Common myeloid progenitor, CD34-positive (primary cell): ENCODE measurements around the gene STRN4.
A peak's percentile ranks its signal among the peaks of the same experiment; 100 is the strongest.
"Not testable (repeated sequence)": the region's sequence is repeated elsewhere in the genome, so short reads cannot be mapped to it uniquely, and the experiment has no call there.

Source experiments
- CTCF ChIA-PET: fragments of 350-600 bp; sonication (Branson Sonifier 250); formaldehyde crosslinking; loops from one replicate; lab custom pipeline; 2021; ENCODE audit warnings: antibody characterized with exemption; lab: Charles Lee
- POLR2A ChIA-PET: fragments of 350-600 bp; sonication (Branson Sonifier 250); formaldehyde crosslinking; loops from one replicate; lab custom pipeline; 2021; ENCODE audit warnings: antibody characterized with exemption; lab: Charles Lee
- DNase-seq, 3 donors: peaks; one replicate each; pipeline versions ENCODE4 v3.0.0 to v3.0.0-alpha.2; 2013
- H3K27ac ChIP-seq, 2 experiments: 1 replicate in 1 of 2; 2 replicates in 1 of 2; pipeline ENCODE4 v1.7.0; 2013; ENCODE audit warnings: inconsistent platforms in 2 of 2, low read length in 2 of 2, mild to moderate bottlenecking in 2 of 2, low read depth in 1 of 2, moderate library complexity in 1 of 2; ENCODE audit not compliant: severe bottlenecking in 2 of 2, insufficient read depth in 1 of 2, poor library complexity in 1 of 2
- H3K27me3 ChIP-seq, 5 experiments: replicated peaks in 2 of 5; 1 replicate in 3 of 5; 2 replicates in 2 of 5; pipeline versions ENCODE4 v1.6.1 to v1.7.0; 2013; ENCODE audit warnings: low read length in 4 of 5, mild to moderate bottlenecking in 2 of 5, moderate library complexity in 2 of 5, inconsistent platforms in 1 of 5; ENCODE audit not compliant: insufficient read depth in 5 of 5, control insufficient read depth in 4 of 5
- H3K36me3 ChIP-seq, 4 experiments: 1 replicate in 2 of 4; 2 replicates in 2 of 4; pipeline versions ENCODE4 v1.6.1 to v1.7.0; 2013; ENCODE audit warnings: low read length in 3 of 4, control low read depth in 1 of 4, mild to moderate bottlenecking in 1 of 4; ENCODE audit not compliant: control insufficient read depth in 4 of 4, insufficient read depth in 4 of 4
- H3K4me1 ChIP-seq, 4 experiments: 1 replicate in 3 of 4; 2 replicates in 1 of 4; pipeline versions ENCODE4 v1.6.1 to v1.7.1; 2013; ENCODE audit warnings: low read length in 3 of 4, mild to moderate bottlenecking in 3 of 4, control low read depth in 1 of 4, inconsistent platforms in 1 of 4, moderate library complexity in 1 of 4; ENCODE audit not compliant: control insufficient read depth in 4 of 4, insufficient read depth in 4 of 4; ENCODE audit errors: control extremely low read depth in 1 of 4
- H3K4me3 ChIP-seq, 7 experiments: 1 replicate in 4 of 7; 2 replicates in 3 of 7; pipeline versions ENCODE4 v1.5.1 to v1.7.0; 2013; ENCODE audit warnings: mild to moderate bottlenecking in 7 of 7, low read length in 6 of 7, moderate library complexity in 6 of 7, inconsistent platforms in 2 of 7, low read depth in 2 of 7, control low read depth in 1 of 7; ENCODE audit not compliant: insufficient read depth in 4 of 7, control insufficient read depth in 1 of 7; ENCODE audit errors: extremely low read depth in 1 of 7
- H3K9me3 ChIP-seq, 5 experiments: 1 replicate in 4 of 5; 2 replicates in 1 of 5; pipeline versions ENCODE4 v1.6.1 to v1.7.1; 2013; ENCODE audit warnings: low read length in 4 of 5, mild to moderate bottlenecking in 2 of 5, inconsistent platforms in 1 of 5, low read depth in 1 of 5, moderate library complexity in 1 of 5; ENCODE audit not compliant: control insufficient read depth in 4 of 5, insufficient read depth in 2 of 5; ENCODE audit errors: control extremely low read depth in 1 of 5
- WGBS: methylation state at CpG from one replicate; pipeline ENCODE4 v1.1.5; 2013; ENCODE audit not compliant: insufficient coverage; 5-methylcytosine and 5-hydroxymethylcytosine counted together

STRN4 gene

DNA sequence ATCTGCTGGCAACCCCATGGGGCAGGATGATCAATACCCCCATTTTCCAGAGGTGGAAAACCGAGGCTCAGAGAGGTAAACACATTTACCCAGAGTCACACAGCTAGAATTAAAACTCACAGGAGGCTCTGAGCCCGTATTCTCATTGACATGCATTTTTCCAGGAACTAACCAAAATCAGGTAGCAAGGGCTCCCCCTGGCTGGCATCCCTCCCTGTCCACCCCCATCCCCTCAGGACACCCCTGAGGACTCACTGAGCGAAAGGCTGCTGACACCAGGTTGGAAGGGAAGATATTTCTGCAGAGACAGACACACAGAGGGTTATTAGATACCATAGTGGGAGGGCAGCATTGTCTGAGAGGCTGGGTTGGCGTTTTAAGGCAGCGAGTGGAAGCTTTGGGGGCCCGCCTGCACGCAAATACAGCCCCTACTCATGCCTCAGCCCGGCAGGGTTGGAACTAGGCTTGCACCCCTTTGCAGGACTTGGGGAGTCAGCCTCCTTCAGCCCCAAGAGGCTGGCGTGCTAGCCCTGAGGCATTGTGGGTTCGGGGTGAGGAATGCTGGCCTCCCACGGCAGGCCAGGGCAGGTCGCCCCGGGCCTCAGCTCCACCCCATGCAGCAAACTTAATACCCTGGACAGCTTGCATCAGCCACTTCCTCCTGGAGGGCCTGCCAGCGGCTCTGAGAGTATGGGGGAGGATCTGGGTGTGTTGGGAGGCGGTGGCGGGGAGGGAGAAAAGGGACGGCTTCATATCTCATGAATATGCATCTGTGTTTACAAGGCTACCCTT is 38.2 kb upstream of the STRN4 start:
- Histone ChIP-seq H3K4me3 (peak overlapping the region in 5 of 7 experiments; percentile 30 to 98 (median 35)), H3K36me3 (peaks cover 8 to 40% (median 17%) of the 10 kb centered on the region in 4 experiments), H3K27ac (peak overlapping the region in 1 of 2 experiments; percentile 84), H3K9me3 (no peaks in the 10 kb centered on the region), H3K27me3 (no peaks in the 10 kb centered on the region), H3K4me1 (peaks cover 5 to 58% (median 49%) of the 10 kb centered on the region in 4 experiments)
- WGBS: 50% methylated on average over 9 of the region's 17 CpGs
- POLR2A ChIA-PET: interaction anchor here (0.6 kb wide), 1 partner anchor 60 kb away, joined by 3 read pairs; no protein-coding TSS in a partner anchor
- CTCF ChIA-PET: interaction anchor here (0.7 to 4.6 kb wide), 11 partner anchors 8 to 62 kb away, joined by 3 to 25 read pairs (median 4); no protein-coding TSS in a partner anchor
- DNase-seq: peak; percentile 57 to 79 (median 66)

DNA sequence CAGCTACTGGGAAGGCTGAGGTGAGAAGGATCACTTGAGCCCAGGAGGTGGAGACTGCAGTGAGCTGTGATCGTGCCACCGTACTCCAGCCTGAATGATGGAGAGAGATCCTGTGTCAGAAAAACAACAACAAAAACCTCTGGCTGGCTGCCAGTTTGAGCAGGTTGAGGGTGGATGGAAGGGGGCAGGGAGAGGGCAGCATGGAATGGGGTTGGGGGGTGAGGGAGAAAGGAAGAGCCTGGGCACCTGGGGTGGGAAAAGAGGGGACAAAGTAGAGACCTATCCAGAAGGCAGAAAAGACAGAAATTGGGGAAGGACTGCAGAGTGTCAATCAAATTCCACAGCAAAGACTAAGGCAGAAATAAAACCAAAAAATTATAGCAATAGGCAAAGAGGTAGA is 37.4 kb upstream of the STRN4 start:
- POLR2A ChIA-PET: no interaction called here
- peaks cover 8 to 45% (median 18%) of the 10 kb centered on the region in 4 experiments for H3K36me3 ChIP-seq
- peak overlapping the region in 2 of 7 experiments; percentile 30 to 98 for H3K4me3 ChIP-seq
- no peak for DNase-seq
- H3K27me3 ChIP-seq: no peaks in the 10 kb centered on the region
- peak overlapping the region in 1 of 2 experiments; percentile 84 for H3K27ac ChIP-seq
- CTCF ChIA-PET: interaction anchor here (0.7 to 4.6 kb wide), 7 partner anchors 11 to 63 kb away, joined by 3 to 25 read pairs (median 7); no protein-coding TSS in a partner anchor
- peaks cover 5 to 58% (median 48%) of the 10 kb centered on the region in 4 experiments for H3K4me1 ChIP-seq
- WGBS: 91% methylated on average over 2 of the region's 2 CpGs
- H3K9me3 ChIP-seq: no peaks in the 10 kb centered on the region

DNA sequence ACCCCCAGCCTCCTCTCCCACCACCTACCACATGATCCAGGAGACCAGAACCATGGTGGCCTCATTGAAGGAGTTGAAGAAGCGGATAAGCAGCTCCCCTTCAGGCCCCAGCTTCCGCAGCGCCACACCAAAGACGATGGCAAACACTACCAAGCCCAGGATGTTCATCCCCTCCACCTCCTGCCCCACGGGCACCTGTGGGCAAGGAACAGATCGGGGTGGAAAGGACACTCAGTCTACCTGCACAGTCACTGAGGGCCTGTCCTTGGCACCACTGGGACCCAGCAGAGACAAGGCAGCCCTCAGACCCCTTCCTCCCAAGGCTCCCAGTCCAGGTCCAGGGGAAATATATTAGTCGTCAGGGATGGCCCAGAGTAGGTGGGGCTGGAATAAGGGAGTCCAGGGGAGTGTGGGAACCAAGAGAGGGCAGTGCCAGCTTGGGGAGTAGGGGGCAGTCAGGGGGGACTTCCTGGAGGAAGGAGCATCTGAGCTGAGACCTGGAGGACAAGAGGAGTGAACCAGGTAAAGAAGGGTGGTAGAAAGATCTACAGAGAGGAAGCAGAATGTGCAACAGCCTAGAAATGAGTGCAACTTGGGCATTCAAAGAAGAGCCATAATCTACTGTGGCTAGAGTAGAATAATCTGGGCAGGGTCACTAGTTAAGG is 36.2 kb upstream of the STRN4 start:
- ChIA-PET CTCF (interaction anchor here (1.9 to 4.6 kb wide), 2 partner anchors 24 to 59 kb away, joined by 7 to 25 read pairs; no protein-coding TSS in a partner anchor), POLR2A (no interaction called here)

DNA sequence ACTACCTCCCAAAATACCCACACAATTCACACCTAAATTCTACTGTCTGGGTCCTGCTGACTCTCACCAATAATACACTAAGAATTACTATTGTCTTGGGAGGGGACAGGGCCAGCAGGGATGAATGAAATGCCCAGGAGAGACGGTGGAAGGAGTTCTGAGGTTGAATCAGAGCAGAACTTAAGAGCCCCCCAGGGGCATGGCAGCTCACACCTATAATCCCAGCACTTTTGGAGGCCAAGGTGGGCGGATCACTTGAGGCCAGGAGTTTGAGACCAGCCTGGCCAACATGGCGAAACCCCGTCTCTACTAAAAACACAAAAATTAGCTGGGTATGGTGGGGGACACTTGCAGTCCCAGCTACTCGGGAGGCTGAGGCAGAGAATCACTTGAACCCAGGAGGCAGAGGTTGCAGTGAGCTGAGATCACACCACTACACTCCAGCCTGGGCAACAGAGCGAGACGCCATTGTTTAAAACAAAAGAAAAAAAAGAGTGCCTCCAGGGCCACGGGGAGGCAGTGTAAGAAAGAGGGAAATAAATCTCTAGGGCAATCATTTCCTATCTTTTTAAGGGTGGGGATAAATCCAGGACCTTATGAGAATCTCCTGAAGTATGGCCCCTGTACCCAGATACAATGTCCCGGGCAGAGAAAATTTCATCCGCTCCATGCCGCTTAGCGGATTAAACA is 31.9 kb upstream of the STRN4 start:
- CTCF ChIA-PET: interaction anchor here (0.6 to 2.4 kb wide), 9 partner anchors 11 to 66 kb away, joined by 3 to 12 read pairs (median 4); partner anchors contain the start of gene SLC1A5
- H3K27me3 ChIP-seq, H3K9me3 ChIP-seq, H3K4me3 ChIP-seq: not testable (repeated sequence)
- DNase-seq: peak in 1 of 3 donors; percentile 69
- 80% methylated on average over 2 of the region's 12 CpGs for WGBS
- POLR2A ChIA-PET: interaction anchor here (0.7 to 1.3 kb wide), 2 partner anchors 10 kb away, joined by 3 to 5 read pairs; partner anchors contain the start of gene SLC1A5
- Histone ChIP-seq H3K27ac (peak overlapping the region in 1 of 2 experiments; percentile 34), H3K36me3 (peaks cover 16 to 70% (median 41%) of the 10 kb centered on the region in 4 experiments), H3K4me1 (peaks cover 0 to 17% (median 7%) of the 10 kb centered on the region in 4 experiments)

More for the DNA sequence above, 36.2 kb upstream of the STRN4 start:
- Histone ChIP-seq H3K4me3 (no peak overlapping the region), H3K27me3 (no peaks in the 10 kb centered on the region), H3K4me1 (peaks cover 5 to 59% (median 45%) of the 10 kb centered on the region in 4 experiments), H3K9me3 (no peaks in the 10 kb centered on the region), H3K27ac (peak overlapping the region in 1 of 2 experiments; percentile 2), H3K36me3 (peaks cover 8 to 57% (median 19%) of the 10 kb centered on the region in 4 experiments)
- 98% methylated on average over 6 of the region's 7 CpGs for WGBS
- DNase-seq: no peak

DNA sequence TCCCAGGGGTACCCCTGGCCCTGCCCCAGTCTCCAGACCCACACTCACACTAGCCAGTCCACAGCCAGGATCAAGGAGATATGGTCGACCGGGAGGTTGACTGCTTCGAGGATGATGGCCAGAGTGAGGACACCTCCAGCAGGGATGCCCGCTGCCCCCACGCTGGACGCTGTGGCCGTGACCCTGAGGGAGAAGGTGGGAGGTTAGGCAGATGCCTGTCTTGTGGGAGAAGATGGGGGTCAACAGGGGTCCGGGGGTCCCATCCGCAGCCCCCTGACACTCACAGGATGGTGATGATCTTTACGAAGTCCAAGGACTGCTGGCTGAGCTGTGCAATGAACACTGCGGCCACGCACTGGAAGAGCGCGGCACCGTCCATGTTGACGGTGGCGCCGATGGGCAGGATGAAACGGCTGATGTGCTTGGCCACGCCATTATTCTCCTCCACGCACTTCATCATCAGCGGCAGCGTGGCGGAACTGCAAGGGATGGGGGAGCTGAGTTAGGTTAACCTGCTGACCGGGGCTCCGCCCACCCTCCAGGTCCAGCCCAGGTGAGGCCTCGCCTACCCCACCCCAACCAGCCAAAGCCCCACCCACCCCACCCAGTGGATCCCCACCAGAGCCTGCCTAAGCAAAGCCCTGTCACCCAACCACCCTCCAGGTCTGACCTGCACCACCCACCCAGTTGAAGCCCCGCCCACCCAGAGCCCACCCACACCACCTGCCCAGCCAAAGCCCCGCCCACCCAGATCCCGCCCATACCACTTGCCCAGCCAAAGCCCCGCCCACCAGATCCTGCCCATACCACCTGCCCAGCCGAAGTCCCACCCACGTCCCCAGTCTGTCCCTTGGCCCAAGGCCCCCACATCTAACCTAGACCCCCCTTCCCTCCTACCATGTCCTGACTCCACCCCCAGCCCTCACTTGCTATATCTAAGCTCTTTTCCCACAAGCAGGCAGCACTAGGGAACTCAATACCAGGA is 31.0 kb upstream of the STRN4 start:
- Histone ChIP-seq H3K27ac (no peak overlapping the region), H3K4me3 (no peak overlapping the region), H3K9me3 (no peaks in the 10 kb centered on the region), H3K36me3 (peaks cover 12 to 61% (median 36%) of the 10 kb centered on the region in 4 experiments), H3K27me3 (no peaks in the 10 kb centered on the region), H3K4me1 (peaks cover 0 to 17% (median 7%) of the 10 kb centered on the region in 4 experiments)
- POLR2A ChIA-PET: interaction anchor here (0.7 kb wide), 1 partner anchor 11 kb away, joined by 3 read pairs; the partner anchor contains the start of gene SLC1A5
- DNase-seq: no peak
- CTCF ChIA-PET: interaction anchor here (0.6 to 2.4 kb wide), 9 partner anchors 8 to 67 kb away, joined by 3 to 12 read pairs (median 4); partner anchors contain the start of gene SLC1A5
- WGBS: 98% methylated on average over 24 of the region's 33 CpGs
